Measurements from ENCODE around the gene SLC26A11. TPM values are rescaled to one million over a fixed set of nuclear protein-coding genes. Genes with fewer than 3 reads are reported as not detected.
"Not testable (repeated sequence)": the region's sequence is repeated elsewhere in the genome, so short reads cannot be mapped to it uniquely, and the experiment has no call there.

Gene SLC26A11
- total RNA-seq, 1 donor from 2014 or later = 26.6 TPM

DNA sequence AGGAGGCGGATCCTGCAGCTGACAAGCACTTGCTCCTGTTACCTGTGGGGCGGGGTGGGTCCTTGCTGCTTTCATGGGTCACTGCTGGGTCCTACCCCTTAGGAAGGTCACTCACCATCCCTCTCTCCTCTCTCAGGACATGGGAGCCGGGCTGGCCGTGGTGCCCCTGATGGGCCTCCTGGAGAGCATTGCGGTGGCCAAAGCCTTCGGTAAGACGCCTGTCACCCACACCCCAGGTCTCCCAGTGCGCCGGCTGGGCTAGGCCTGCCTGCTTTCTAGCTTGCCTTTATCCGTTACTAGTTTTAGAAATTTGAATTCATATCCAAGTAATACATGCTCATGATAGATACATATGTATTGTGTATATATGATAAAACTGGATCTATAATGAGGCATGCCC lies 17.2 kb downstream of the SLC26A11 start:
- no peak for DNase-seq (ENCODE audit: extremely low read depth, low read depth, low spot score)

DNA sequence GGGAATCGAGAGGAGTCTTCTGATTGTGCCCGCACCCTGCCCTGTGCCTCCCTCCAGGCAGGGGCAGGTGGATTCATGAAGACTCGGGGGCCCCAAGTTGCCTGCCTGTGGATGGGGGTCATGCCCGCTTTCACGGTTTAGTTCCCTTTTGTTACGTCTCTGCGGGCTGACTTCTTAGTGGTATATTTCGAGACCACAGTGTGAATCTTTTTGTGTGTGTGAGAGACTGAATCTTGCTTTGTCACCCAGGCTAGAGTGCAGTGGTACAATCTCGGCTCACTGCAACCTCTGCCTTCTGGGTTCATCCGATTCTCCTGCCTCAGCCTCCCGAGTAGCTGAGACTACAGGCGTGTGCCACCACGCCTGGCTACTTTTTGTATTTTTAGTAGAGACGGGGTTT lies 22.3 kb downstream of the SLC26A11 start:
- DNase-seq (ENCODE audit: extremely low read depth, low read depth, low spot score) = no peak

DNA sequence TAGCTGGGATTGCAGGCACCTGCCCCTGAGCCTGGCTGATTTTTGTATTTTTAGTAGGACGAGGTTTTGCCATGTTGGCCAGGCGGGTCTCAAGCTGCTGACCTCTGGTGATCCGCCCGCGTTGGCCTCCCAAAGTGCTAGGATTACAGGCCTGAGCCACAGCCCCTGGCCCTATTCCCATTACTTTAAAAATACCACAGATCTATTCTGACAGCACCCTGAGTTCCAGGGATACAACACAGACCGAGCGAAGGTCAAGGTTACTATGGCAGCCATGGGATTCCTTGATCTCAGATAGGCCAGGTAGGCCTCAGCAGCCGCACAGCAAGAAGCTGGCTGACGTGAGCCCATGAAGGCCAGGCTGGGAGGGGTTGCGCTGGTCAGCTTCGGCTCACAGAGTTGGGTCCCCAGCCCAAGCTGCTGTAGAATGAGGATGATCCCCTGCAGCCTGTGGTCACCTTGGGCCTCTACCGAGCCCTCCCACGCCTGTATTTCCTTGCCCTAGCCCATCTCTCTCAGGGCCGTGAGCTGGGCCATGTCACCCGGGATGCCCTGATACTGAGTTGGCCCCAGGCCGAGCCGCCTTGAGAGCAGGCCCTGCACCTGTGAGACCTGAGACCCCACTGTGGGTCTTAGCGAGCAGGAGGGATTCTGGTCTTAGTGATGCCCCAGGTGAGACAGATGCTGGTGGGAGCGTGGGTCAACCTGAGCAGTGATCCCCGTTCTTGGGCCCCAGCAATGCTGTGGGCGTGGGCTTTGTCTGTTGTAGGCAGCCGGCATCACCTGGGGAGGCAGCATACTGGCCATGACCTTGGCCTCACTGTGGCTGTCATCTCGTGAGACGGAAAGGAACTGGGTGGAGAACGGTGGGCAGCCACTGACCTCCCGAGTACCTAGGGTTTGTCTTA lies 23.6 kb downstream of the SLC26A11 start:
- no peak for DNase-seq (ENCODE audit: extremely low read depth, low read depth, low spot score)

DNA sequence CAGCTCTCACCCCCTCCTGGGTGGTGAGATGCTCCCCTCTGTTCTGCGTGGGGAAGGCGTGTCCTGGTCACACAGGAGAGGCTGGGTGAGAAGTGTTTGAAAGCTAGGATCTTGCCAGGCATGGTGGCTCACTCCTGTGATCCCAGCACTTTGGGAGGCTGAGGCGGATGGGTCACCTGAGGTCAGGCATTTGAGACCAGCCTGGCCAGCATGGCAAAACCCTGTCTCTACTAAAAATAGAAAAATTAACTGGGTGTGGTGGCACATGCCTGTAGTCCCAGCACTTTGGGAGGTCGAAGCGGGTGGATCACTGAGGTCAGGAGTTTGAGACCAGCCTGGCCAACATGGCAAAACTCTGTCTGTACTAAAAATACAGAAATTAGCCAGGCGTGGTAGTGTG lies 24.2 kb downstream of the SLC26A11 start:
- not testable (repeated sequence) for DNase-seq (ENCODE audit: extremely low read depth, low read depth, low spot score)

DNA sequence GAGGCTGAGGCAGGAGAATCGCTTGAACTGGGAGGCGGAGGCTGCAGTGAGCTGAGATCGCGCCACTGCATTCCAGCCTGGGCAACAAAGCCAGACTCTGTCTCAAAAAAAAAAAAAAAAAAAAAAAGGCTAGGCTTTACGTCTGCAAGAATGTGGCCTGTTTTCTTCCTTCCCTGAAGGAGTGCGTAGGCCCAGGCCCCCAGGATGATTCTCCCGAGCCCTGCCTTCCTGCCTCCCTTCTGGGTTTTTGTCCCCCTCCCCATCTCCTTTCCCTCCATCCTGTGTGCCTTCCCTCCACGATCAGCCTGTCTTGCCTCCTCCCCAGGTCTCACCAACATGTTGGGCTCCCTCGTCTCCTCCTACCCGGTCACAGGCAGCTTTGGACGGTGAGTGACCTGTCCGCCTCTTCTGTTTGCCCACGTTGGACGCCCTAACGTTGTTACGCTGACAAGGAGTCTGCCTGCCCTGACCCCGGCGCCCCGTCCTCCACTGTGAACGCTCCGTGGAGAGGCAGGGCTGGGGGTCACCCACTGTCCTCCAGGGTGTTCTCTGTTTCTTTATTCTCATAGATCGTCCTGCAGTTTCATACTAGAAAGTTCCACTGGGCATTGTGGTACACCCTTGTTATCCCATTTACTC lies 24.8 kb downstream of the SLC26A11 start:
- no peak for DNase-seq (ENCODE audit: extremely low read depth, low read depth, low spot score)

DNA sequence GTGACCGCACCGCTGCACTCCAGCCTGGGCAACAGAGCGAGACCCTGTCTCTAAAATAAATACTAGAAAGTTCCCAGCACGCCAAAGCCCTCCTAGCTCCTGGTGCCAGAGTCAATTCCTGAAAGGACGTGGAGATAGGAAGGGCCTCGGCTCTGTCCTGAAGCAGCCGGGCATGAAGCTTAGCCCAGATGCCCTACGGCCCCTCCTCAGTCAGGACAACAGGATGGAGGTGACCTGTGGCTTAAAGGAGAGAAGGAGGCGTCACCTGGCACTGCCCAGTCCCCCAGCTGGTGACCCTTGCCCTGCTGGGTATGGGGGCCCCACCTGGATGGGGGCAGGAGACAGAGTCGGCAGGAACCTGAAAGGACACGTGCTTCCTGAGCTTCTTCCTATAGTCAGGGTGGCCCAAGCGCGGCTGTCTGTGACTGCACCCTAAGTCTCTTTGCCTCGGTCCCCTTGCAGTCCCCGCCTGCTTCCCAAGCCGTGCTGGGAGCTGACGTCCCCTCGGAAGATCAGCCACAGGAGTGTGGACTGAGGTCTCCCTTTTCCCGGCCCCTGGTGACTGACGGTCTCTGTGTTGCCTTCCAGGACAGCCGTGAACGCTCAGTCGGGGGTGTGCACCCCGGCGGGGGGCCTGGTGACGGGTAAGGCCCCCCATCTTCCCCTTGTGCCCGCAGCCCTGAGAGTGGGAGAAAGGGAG lies 25.5 kb downstream of the SLC26A11 start:
- DNase-seq (ENCODE audit: extremely low read depth, low read depth, low spot score) = no peak

DNA sequence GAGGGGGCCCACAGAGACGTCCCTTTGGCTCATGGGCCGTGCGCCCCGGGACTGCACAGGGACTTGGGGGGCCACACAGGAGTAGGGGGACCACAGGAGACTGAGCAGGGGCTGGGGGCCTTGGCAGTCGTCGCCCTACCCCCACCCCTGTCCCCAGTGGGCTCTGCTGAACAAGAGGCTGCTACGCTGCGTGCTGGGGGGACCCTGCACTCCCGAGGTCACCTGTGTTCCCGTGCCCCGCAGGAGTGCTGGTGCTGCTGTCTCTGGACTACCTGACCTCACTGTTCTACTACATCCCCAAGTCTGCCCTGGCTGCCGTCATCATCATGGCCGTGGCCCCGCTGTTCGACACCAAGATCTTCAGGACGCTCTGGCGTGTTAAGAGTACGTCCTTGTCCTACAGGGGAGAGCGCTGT lies 26.0 kb downstream of the SLC26A11 start:
- DNase-seq (ENCODE audit: extremely low read depth, low read depth, low spot score) = no peak

DNA sequence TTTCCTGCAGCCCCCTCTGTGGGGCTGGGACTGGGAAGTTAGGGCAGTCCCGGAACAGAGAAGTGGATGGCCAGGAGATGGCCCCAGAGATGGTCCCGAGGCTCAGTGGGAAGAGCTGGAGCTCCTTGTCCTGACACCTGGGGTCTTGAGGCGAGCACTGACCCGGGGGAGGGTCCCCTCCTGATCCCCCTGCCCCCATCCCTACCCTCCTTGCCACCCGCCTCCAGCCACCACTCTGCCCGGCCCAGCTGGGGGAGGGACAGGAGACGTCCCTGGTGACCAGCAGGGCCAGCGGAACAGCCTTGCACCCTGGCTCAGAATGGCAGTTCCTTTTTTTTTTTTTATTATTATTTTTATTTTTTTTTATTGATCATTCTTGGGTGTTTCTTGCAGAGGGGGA lies 26.5 kb downstream of the SLC26A11 start:
- no peak for DNase-seq (ENCODE audit: extremely low read depth, low read depth, low spot score)

DNA sequence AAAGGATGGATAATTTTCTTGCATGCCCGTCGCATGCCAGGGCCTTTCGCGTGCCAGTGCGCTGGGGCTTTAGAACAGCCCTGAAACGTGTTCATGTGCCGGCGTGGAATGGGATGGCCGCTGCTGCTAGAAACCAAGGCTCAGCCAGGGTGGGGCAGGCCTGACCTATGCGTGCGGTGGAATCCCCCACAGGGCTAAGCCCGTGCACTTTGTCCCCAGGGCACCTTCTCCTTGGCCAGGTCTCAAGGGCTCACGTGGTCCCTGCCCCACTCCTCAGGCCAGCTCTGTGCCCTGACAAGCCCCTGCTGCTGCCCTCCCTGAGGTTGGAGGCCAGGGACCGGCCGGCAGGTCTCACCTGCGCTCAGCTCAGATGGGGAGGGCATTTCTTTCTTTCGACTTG lies 27.3 kb downstream of the SLC26A11 start:
- no peak for DNase-seq (ENCODE audit: extremely low read depth, low read depth, low spot score)

DNA sequence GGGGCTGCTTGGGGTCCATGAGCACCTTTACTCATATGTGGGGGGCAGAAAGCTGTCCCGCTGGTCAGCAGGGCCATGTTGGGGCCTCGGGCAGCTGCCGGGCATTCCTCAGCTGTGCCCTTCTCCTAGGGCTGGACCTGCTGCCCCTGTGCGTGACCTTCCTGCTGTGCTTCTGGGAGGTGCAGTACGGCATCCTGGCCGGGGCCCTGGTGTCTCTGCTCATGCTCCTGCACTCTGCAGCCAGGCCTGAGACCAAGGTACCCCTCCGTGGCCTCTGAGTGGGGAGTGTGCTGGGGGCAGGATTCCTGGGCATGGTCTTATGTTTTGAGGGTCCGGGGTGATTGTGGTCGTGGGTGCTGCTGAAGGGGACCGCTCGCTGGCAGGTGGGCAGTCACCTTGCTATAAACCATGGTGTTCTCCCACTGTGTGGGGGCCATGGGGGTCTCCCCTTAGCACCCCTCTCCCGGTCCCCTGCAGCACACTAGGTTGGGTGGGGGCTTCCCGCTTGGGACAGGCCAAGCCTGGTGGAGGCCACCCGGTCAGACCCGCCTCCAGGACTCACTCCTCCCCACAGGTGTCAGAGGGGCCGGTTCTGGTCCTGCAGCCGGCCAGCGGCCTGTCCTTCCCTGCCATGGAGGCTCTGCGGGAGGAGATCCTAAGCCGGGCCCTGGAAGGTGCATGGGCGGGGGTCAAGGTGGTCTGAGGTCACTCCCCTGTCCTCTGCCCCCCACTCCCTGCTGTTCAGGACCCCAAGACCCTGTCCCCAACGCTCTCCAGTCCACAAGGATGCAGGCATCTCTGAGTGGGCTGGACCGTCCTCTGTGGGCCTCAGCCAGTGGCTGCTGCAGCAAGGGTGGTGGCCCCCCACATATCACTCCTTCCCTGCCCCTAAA lies 28.0 kb downstream of the SLC26A11 start:
- no peak for DNase-seq (ENCODE audit: extremely low read depth, low read depth, low spot score)

DNA sequence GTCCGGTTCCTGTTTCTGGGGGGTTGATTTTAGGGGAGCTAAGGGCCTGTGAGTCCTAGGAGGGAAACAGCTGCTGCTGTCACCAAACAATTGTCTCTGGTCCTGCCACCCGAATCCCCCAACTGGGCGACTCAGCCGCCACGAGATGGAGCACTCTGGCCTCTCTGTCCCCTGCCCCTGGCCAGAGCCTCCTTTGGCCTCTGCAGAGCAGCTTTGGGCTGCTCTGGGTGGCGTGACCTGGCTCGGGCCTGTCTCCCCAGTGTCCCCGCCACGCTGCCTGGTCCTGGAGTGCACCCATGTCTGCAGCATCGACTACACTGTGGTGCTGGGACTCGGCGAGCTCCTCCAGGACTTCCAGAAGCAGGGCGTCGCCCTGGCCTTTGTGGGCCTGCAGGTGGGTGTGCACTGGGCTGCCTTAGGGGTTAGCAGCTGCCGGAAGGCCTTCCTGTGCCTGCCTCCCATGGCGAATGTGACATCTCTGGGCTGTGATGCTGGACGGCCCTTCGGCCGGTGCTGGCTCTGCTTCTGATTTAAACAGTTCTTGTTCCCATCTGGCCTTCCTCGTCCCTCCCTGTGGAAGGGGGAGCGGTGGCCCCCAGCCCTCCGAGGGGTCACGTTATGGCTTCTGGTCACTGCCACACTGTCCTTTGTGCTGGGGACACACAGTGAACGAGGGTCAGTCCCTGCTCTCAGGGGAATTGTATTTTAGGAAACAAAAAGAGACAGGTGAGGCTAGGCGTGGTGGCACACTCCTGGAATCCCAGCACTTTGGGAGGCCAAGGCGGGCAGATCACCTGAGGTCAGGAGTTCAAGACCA lies 28.9 kb downstream of the SLC26A11 start:
- DNase-seq (ENCODE audit: extremely low read depth, low read depth, low spot score) = no peak

DNA sequence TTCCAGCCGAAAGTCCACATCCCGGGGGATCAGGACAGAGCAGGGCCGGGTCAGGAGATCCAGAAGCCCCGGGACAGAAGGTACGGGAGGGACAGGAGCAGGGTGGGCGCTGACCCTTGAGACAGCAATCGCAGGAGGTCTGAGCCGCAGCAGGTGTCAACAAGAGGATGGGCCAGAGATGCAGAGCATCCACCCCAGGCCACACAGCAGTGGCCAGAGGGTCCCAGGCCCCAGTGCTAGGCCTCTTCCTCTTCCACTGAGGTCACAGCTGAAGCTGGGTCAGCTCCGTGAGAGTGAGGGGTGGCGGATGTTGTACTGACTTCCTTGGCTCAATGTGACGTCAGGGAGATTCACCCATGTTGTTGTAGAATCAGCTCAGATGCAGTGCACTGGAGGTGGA lies 31.7 kb downstream of the SLC26A11 start:
- no peak for DNase-seq (ENCODE audit: extremely low read depth, low read depth, low spot score)

DNA sequence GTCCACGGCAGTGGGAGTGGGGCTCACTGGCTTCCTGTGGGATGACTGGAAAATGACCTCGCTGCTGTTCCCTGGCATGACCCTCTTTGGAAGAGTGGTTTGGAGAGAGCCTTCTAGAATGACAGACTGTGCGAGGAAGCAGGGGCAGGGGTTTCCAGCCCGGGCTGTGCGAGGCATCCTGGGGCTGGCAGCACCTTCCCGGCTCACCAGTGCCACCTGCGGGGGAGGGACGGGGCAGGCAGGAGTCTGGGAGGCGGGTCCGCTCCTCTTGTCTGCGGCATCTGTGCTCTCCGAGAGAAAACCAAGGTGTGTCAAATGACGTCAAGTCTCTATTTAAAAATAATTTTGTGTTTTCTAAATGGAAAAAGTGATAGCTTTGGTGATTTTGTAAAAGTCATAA lies 32.6 kb downstream of the SLC26A11 start:
- no peak for DNase-seq (ENCODE audit: extremely low read depth, low read depth, low spot score)

DNA sequence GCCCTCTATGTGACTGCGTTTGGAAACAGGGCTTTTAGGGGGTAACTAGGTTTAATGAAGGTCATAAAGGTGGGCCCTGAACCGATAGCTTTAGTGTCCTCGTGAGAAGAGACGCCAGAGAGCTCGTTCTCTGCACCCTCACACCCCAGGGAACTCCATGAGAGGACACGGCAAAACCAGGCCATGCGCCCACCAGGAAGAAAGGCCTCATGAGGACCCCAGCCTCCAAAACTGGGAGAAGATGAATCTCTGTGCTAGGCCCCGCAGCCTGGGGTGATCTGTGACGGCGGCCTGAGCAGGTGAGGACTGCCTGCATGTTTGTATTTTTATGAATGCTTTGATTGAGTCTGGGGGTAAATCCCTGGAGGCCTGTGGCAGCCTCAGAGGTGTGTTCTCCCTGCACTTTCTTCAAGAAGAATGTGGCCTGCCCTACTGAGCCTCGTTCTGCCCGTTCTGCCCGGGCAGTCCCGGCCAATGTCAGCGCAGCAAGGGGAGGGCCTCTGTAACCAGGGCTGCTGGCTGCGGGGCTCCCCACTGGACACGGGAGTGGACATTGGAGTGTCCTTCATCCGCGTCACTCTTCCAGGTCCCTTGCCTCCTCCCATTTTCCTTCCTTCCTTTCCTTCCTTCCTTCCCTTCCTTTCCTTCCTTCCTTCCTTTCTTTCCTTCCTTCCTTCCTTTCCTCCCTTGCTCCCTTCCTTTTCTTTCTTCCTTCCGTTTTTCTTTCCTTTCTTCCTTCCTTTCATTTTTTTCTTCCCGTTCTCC lies 33.6 kb downstream of the SLC26A11 start:
- DNase-seq (ENCODE audit: extremely low read depth, low read depth, low spot score) = no peak

DNA sequence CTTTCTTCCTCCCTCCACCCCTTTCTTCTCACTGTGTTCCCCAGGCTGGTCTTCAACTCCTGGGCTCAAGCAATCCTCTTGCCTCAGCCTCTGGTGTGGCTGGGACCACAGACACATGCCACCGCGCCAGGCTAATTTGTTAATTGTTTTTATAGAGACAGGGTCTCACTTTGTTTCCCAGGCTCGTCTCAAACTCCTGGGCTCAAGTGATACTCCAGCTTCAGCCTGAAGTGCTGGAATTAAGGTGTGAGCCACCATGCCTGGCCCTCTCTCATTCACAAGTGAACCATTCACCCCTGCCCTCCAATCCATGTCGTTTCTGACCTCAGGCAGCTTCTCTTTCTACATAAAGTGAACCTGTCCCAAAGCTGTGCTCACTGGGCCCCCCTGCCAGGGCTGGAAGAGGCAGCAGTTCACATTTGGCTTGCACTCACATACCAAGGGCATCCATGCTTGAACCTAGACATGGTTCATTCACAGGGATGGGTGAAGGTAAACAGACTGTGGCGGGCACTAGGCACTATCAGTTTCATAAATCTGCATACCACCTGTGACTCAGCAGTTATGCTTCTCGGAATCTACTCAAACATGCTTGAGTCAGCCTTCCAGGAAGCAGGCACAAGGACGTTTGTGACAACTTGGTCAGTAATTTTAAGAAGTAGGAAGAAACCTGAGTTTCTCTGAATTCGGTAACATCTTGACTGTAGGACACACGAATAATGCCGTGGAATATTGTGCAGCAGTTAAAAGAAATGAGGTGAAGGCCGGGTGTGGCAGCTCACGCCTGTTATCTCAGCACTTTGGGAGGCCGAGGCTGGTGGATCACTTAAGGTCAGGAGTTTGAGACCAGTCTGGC lies 34.4 kb downstream of the SLC26A11 start:
- peak; percentile 76 for DNase-seq (ENCODE audit: extremely low read depth, low read depth, low spot score)

DNA sequence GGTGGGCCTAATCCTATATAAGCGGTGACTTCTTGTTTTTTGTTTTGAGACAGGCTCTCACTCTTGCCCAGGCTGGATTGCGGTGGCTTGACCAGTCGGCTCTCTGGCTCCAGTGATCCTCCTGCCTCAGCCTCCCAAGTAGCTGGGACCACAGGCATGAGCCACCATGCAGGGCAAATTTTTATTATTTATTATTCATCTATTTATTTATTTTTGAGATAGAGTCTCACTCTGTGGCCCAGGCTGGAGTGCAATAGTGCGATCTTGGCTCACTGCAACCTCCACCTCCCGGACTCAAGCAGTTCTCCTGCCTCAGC lies 35.8 kb downstream of the SLC26A11 start:
- DNase-seq (ENCODE audit: extremely low read depth, low read depth, low spot score) = no peak

DNA sequence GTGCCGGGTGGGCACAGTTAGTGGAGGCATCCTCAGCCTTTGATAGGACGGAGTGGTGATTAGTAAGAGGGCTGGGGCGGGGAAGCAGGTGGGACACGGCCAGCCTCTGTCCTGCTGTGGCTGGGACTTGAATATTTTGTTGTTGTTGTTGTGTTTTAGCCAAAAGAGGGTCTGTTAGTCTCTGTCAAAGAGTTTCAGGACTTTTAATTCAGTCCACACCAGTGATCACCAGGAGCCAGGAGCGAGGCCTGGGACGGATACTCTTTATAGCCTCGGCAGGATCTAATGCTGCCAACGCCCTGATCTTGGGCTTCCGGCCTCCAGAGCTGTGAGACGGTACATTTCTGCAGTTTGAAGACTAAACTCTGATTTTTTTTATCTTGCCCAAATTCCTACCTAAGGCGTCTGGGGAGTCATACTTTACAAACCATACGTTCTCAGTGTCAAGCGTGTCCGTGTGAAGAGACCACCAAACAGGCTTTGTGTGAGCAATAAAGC lies 37.5 kb downstream of the SLC26A11 start:
- DNase-seq (ENCODE audit: extremely low read depth, low read depth, low spot score) = no peak

DNA sequence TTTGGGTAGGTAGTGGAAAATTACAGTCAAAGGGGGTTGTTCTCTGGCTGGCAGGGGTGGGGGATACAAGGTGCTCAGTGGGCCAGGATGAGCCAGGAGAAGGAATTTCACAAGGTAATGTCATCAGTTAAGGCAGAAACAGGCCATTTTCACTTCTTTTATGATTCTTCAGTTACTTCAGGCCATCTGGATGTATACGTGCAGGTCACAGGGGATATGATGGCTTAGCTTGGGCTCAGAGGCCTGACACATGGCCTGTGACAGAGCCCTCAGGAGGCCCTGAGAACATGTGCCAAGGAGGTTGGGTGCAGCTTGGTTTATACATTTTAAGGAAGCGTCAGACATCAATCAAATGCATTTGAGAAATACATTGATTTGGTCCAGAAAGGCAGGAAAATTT lies 38.1 kb downstream of the SLC26A11 start:
- DNase-seq (ENCODE audit: extremely low read depth, low read depth, low spot score) = not testable (repeated sequence)
